NCI-H748 treated with DMSO at 0.1 percent for 48 hours (cell line): ENCODE measurements around the gene NECTIN1.
"Not testable (repeated sequence)": the region's sequence is repeated elsewhere in the genome, so short reads cannot be mapped to it uniquely, and the experiment has no call there.

ENCODE experiments used
- DNase-seq: peaks from one replicate; lab custom pipeline; 2025; lab: John Stamatoyannopoulos, UW

The NECTIN1 gene

GRCh38 chr11:119615882-119616196 lies 113.2 kb downstream of the NECTIN1 start:
- no peak for DNase-seq

- no peak for DNase-seq
These were observed 113.8 kb downstream of the NECTIN1 start for GRCh38 chr11:119615003-119615881.

GRCh38 chr11:119614222-119615002 lies 114.6 kb downstream of the NECTIN1 start:
- no peak for DNase-seq

GRCh38 chr11:119612814-119613213 lies 116.2 kb downstream of the NECTIN1 start:
- DNase-seq: no peak

GRCh38 chr11:119610836-119611426 lies 118.1 kb downstream of the NECTIN1 start:
- DNase-seq: no peak

GRCh38 chr11:119608781-119609180 lies 120.2 kb downstream of the NECTIN1 start:
- no peak for DNase-seq

GRCh38 chr11:119608201-119608600 lies 120.8 kb downstream of the NECTIN1 start:
- no peak for DNase-seq

GRCh38 chr11:119607726-119608125 lies 121.3 kb downstream of the NECTIN1 start:
- DNase-seq: no peak

- DNase-seq: no peak
These were observed 123.8 kb downstream of the NECTIN1 start for GRCh38 chr11:119605137-119605665.

GRCh38 chr11:119602745-119603373 lies 126.1 kb downstream of the NECTIN1 start:
- DNase-seq: no peak

- DNase-seq: no peak
These were observed 129.0 kb downstream of the NECTIN1 start for GRCh38 chr11:119599864-119600541.

- DNase-seq: not testable (repeated sequence)
These were observed 133.1 kb downstream of the NECTIN1 start for GRCh38 chr11:119595941-119596340.

GRCh38 chr11:119594639-119595249 lies 134.3 kb downstream of the NECTIN1 start:
- DNase-seq: no peak

- DNase-seq: no peak
These were observed 135.7 kb downstream of the NECTIN1 start for GRCh38 chr11:119593346-119593745.

GRCh38 chr11:119592642-119593041 lies 136.4 kb downstream of the NECTIN1 start:
- no peak for DNase-seq

- no peak for DNase-seq
These were observed 137.1 kb downstream of the NECTIN1 start for GRCh38 chr11:119591836-119592310.

- no peak for DNase-seq
These were observed 138.2 kb downstream of the NECTIN1 start for GRCh38 chr11:119590651-119591351.

- DNase-seq: no peak
These were observed 140.0 kb downstream of the NECTIN1 start for GRCh38 chr11:119589001-119589400.
